HCT116 (cell line): ENCODE data around the gene ZNF282. TPM values are rescaled to one million over a fixed set of nuclear protein-coding genes. Genes with fewer than 3 reads are reported as not detected.

Experiments used
- ATAC-seq: fragments of 200-7000 bp; cut with Tn5 transposase; 2 replicates; pipeline ENCODE4 v1.9.1; 2020; ENCODE audit warnings: mild to moderate bottlenecking, moderate library complexity
- BruUV-seq: library from RNA; stranded (reverse); fragments of 400-500 nt; replicated peaks from 2 replicates; lab custom pipeline; 2021; lab: Mats Ljungman, UMichigan
- CTCF ChIA-PET: fragments of 300-600 bp; sonication (Branson Sonifier 250); formaldehyde crosslinking; loops from one replicate; lab custom pipeline; 2021; ENCODE audit warnings: antibody characterized with exemption; lab: Charles Lee
- POLR2A ChIA-PET: fragments of 300-600, 350-600 bp; sonication (Branson Sonifier 250); formaldehyde crosslinking; loops from one replicate; lab custom pipeline; 2021; ENCODE audit warnings: antibody characterized with exemption; lab: Charles Lee
- RAD21 ChIA-PET, 2 experiments: fragments of 300-600 bp; sonication (Branson Sonifier 250); formaldehyde crosslinking; loops; one replicate each; lab custom pipeline; 2023; ENCODE audit warnings: low total read pairs in 2 of 2; ENCODE audit not compliant: uncharacterized antibody in 2 of 2, unreplicated experiment in 2 of 2, low non-redundant PET in 1 of 2; lab: Charles Lee
- DNase-seq: peaks from one replicate; pipeline ENCODE4 v3.0.0-alpha.2; 2010; ENCODE audit warnings: low read depth, low spot score
- H2AFZ ChIP-seq: fragments of 200-600 bp; shearing (Covaris generic), sonication (generic); 2 replicates; pipeline ENCODE4 v1.6.1; 2017; ENCODE audit warnings: low read depth, mixed run types, mixed read lengths, antibody characterized with exemption, low read length; ENCODE audit not compliant: poor library complexity, severe bottlenecking
- H3K27ac ChIP-seq: 2 replicates; pipeline ENCODE4 v1.5.1; 2012; ENCODE audit warnings: low read depth, low read length
- H3K27me3 ChIP-seq: fragments of 200-600 bp; sonication (generic); 2 replicates; pipeline ENCODE4 v1.6.1; 2016; ENCODE audit warnings: mixed run types, low read length, mixed read lengths; ENCODE audit not compliant: insufficient read depth
- H3K36me3 ChIP-seq, 2 experiments: fragments of 200-500 bp in 1 of 2; fragments of 200-600 bp in 1 of 2; sonication (Bioruptor generic) in 1 of 2; sonication (generic) in 1 of 2; 2 replicates each; pipeline versions ENCODE4 v1.5.1 to v1.6.1; 2014 to 2016; ENCODE audit warnings: low read length in 2 of 2, inconsistent platforms in 1 of 2, mixed read lengths in 1 of 2, mixed run types in 1 of 2; ENCODE audit not compliant: insufficient read depth in 2 of 2, control insufficient read depth in 1 of 2
- H3K4me1 ChIP-seq, 2 experiments: fragments of 200-600 bp in 1 of 2; sonication (generic) in 1 of 2; 2 replicates each; pipeline versions ENCODE4 v1.5.1 to v1.6.1; 2012 to 2017; ENCODE audit warnings: low read length in 2 of 2, inconsistent platforms in 1 of 2, mild to moderate bottlenecking in 1 of 2, mixed read lengths in 1 of 2, mixed run types in 1 of 2, moderate library complexity in 1 of 2; ENCODE audit not compliant: insufficient read depth in 2 of 2, control insufficient read depth in 1 of 2
- H3K4me2 ChIP-seq: fragments of 200-600 bp; sonication (generic); 2 replicates; pipeline ENCODE4 v1.6.1; 2017; ENCODE audit warnings: mixed run types, low read length, mixed read lengths
- H3K4me3 ChIP-seq, 2 experiments: fragments of 200-600 bp in 1 of 2; sonication (generic) in 1 of 2; replicated peaks in 1 of 2; 2 replicates each; pipeline ENCODE4 v1.5.1; 2011 to 2016; ENCODE audit warnings: low read length in 2 of 2, control low read depth in 1 of 2, low read depth in 1 of 2, mild to moderate bottlenecking in 1 of 2, mixed read lengths in 1 of 2, mixed run types in 1 of 2
- H3K79me2 ChIP-seq: fragments of 200-600 bp; sonication (generic); 2 replicates; pipeline ENCODE4 v1.6.1; 2017; ENCODE audit warnings: mild to moderate bottlenecking, mixed run types, low read length, moderate library complexity, mixed read lengths; ENCODE audit not compliant: insufficient read depth
- H3K9ac ChIP-seq: fragments of 200-600 bp; sonication (generic); 2 replicates; pipeline ENCODE4 v1.6.1; 2016; ENCODE audit warnings: low read length, mixed read lengths
- H3K9me2 ChIP-seq: fragments of 200-600 bp; sonication (generic), shearing (Covaris generic); 2 replicates; pipeline ENCODE4 v1.6.1; 2017; ENCODE audit warnings: mixed run types, mild to moderate bottlenecking, moderate library complexity; ENCODE audit not compliant: insufficient read depth
- H3K9me3 ChIP-seq, 2 experiments: fragments of 200-500 bp in 1 of 2; fragments of 200-600 bp in 1 of 2; sonication (Bioruptor generic) in 1 of 2; sonication (generic) in 1 of 2; 2 replicates each; pipeline ENCODE4 v1.6.1; 2014 to 2017; ENCODE audit warnings: low read length in 2 of 2, mixed read lengths in 2 of 2, inconsistent platforms in 1 of 2, low read depth in 1 of 2, mild to moderate bottlenecking in 1 of 2, mixed run types in 1 of 2, moderate library complexity in 1 of 2; ENCODE audit not compliant: control insufficient read depth in 1 of 2, insufficient read depth in 1 of 2
- H4K20me1 ChIP-seq: fragments of 200-600 bp; sonication (generic), shearing (Covaris generic); 2 replicates; pipeline ENCODE4 v1.6.1; 2017; ENCODE audit warnings: mixed run types, mild to moderate bottlenecking, moderate library complexity; ENCODE audit not compliant: insufficient read depth
- ELF1 ChIP-seq: IDR thresholded peaks from 2 replicates; pipeline ENCODE4 v1.6.1; 2012; ENCODE audit warnings: low read depth, borderline replicate concordance
- JUND ChIP-seq: IDR thresholded peaks from 2 replicates; pipeline ENCODE4 v1.6.1; 2012
- POLR2A ChIP-seq: IDR thresholded peaks from 2 replicates; pipeline ENCODE4 v1.7.0; 2011; ENCODE audit warnings: borderline replicate concordance; ENCODE audit not compliant: insufficient read depth, insufficient read length; ENCODE audit errors: extremely low read depth
- SRF ChIP-seq: IDR thresholded peaks from 2 replicates; pipeline ENCODE4 v1.6.1; 2012; ENCODE audit warnings: low read depth
- TCF7L2 ChIP-seq: IDR thresholded peaks from 2 replicates; pipeline ENCODE4 v1.7.0; 2011; ENCODE audit warnings: borderline replicate concordance, inconsistent platforms; ENCODE audit not compliant: insufficient read depth, insufficient read length; ENCODE audit errors: extremely low read depth
- intact Hi-C: fragments of 100-400 bp; cut with micrococcal nuclease; formaldehyde crosslinking; loops from 2 replicates; pipeline ENCODE4 v1.10.0; 2022
- total RNA-seq: library from RNA; stranded (reverse); gene quantifications from one replicate; pipeline ENCODE4 v1.2.1, GENCODE V29; 2021; ENCODE audit not compliant: unreplicated experiment
- TF ChIP-seq, protein P1 (sequence below): IDR thresholded peaks from 2 replicates; pipeline ENCODE4 v1.6.1; 2011; ENCODE audit warnings: mild to moderate bottlenecking, low read length, moderate library complexity; ENCODE audit not compliant: insufficient replicate concordance; ENCODE audit errors: extremely low read depth

Gene ZNF282
- total RNA-seq, 1 experiment from 2014 or later: 30.4 TPM

DNA sequence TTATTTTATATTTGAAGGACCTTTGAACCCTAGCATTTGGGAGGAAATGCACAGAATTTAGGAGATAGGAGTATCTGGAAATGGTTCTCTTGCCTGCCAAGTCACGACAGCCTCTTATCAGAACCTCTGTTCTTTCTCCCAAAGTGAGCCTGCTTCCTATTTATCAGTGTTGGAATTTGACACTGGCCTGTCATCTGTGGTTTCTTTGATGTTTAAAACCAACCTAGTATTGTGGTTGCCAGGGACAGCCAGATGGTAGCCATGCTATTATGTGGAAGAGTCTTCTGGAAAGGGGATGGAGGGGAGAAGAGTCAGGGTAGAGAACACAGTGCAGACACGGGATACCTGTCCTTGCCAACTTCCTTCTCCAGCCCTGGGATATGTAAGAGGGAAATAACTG lies 21.1 kb downstream of the ZNF282 start:
- Histone ChIP-seq H3K36me3 (peaks cover 43 to 47% of the 10 kb centered on the region in 2 experiments), H3K9ac (no peak overlapping the region), H3K4me3 (no peak overlapping the region), H3K27ac (no peak overlapping the region), H3K9me2 (no peaks in the 10 kb centered on the region), H2AFZ (no peak overlapping the region), H3K4me1 (no peaks in the 10 kb centered on the region), H3K27me3 (no peaks in the 10 kb centered on the region), H3K9me3 (no peaks in the 10 kb centered on the region), H4K20me1 (no peaks in the 10 kb centered on the region), H3K79me2 (no peaks in the 10 kb centered on the region; the same call in 1 of the 2 replicates), H3K4me2 (no peak overlapping the region)
- BruUV-seq: no TSS peak
- ChIA-PET POLR2A (no interaction called here), RAD21 (no interaction called here), CTCF (no interaction called here)
- no peak for DNase-seq
- no peak for TF ChIP-seq ELF1
- no peak for TF ChIP-seq TCF7L2
- TF ChIP-seq SRF: no peak
- no peak for TF ChIP-seq POLR2A
- TF ChIP-seq JUND: no peak
- TF ChIP-seq, protein P1, sequence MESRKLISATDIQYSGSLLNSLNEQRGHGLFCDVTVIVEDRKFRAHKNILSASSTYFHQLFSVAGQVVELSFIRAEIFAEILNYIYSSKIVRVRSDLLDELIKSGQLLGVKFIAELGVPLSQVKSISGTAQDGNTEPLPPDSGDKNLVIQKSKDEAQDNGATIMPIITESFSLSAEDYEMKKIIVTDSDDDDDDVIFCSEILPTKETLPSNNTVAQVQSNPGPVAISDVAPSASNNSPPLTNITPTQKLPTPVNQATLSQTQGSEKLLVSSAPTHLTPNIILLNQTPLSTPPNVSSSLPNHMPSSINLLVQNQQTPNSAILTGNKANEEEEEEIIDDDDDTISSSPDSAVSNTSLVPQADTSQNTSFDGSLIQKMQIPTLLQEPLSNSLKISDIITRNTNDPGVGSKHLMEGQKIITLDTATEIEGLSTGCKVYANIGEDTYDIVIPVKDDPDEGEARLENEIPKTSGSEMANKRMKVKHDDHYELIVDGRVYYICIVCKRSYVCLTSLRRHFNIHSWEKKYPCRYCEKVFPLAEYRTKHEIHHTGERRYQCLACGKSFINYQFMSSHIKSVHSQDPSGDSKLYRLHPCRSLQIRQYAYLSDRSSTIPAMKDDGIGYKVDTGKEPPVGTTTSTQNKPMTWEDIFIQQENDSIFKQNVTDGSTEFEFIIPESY: no peak
- no peak for ATAC-seq
- intact Hi-C loops: no loop called here

DNA sequence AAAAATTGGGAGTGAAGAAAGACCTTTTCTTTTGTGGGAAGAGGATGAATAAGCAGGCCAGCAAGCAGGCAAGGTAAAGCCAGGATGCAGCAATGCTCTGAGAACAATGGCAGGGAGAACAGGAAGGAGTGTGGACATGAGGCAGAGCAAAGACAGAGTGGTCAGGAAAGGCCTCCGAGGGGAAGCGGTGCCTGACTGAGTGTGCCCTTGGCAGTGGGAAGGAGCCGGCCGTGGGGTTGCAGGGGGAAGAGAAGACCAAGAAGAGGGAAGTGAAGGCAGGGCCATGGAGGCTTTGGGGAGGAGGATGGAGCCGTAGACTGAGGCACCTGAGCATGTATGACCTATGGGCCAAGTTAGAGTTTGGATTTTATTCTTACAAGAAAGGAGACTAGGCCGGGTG lies 22.2 kb downstream of the ZNF282 start:
- POLR2A ChIA-PET: no interaction called here
- Histone ChIP-seq H3K4me2 (no peak overlapping the region), H3K9me3 (no peaks in the 10 kb centered on the region), H3K9ac (no peak overlapping the region), H3K27me3 (no peaks in the 10 kb centered on the region), H3K9me2 (no peaks in the 10 kb centered on the region), H3K4me3 (no peak overlapping the region), H3K79me2 (no peaks in the 10 kb centered on the region; the same call in 1 of the 2 replicates), H3K4me1 (no peaks in the 10 kb centered on the region), H4K20me1 (no peaks in the 10 kb centered on the region), H3K36me3 (peaks cover 37 to 40% of the 10 kb centered on the region in 2 experiments; a peak in 3 of 4 replicates), H3K27ac (no peak overlapping the region), H2AFZ (no peak overlapping the region)
- RAD21 ChIA-PET: no interaction called here
- DNase-seq (no peak), ATAC-seq (no peak)
- CTCF ChIA-PET: no interaction called here
- BruUV-seq: no TSS peak
- TF ChIP-seq, protein P1: no peak
- intact Hi-C loops: no loop called here
